Peyer's patch (tissue), 4 donors: ENCODE measurements around the gene SPHK1. TPM values are rescaled to one million over a fixed set of nuclear protein-coding genes. Genes with fewer than 3 reads are reported as not detected.
"Not testable (repeated sequence)": the region's sequence is repeated elsewhere in the genome, so short reads cannot be mapped to it uniquely, and the experiment has no call there.

Experiments
- DNase-seq, 3 donors: peaks; one replicate each; pipeline ENCODE4 v3.0.0-alpha.2; 2017 to 2019
- H3K27ac ChIP-seq, 4 donors: fragments of 200-600 bp; sonication (generic); one replicate each; pipeline ENCODE4 v1.5.1; 2016 to 2019
- H3K27me3 ChIP-seq, 2 donors: fragments of 200-600 bp; sonication (generic); one replicate each; pipeline ENCODE4 v1.5.1; 2019
- H3K36me3 ChIP-seq, 3 donors: fragments of 200-600 bp; sonication (generic); one replicate each; pipeline ENCODE4 v1.5.1; 2016 to 2019
- H3K4me1 ChIP-seq, 4 donors: fragments of 200-600 bp; sonication (generic); one replicate each; pipeline ENCODE4 v1.5.1; 2016 to 2019
- H3K4me3 ChIP-seq, 4 donors: fragments of 200-600 bp; sonication (generic); 1 replicate in 3 of 4; 2 replicates in 1 of 4; pipeline ENCODE4 v1.5.1; 2016 to 2019; ENCODE audit warnings: mild to moderate bottlenecking in 1 of 4
- H3K9me3 ChIP-seq, 4 donors: fragments of 200-600 bp; sonication (generic); one replicate each; pipeline ENCODE4 v1.5.1; 2016 to 2019; ENCODE audit warnings: mild to moderate bottlenecking in 1 of 4
- CTCF ChIP-seq, 6 experiments: fragments of 450-650 bp in 4 of 6; fragments of 200-600 bp in 2 of 6; sonication (generic) in 1 of 6; IDR thresholded peaks; one replicate each; pipeline ENCODE4 v1.5.1; 2017 to 2019; ENCODE audit warnings: antibody characterized with exemption in 6 of 6, mild to moderate bottlenecking in 3 of 6, moderate library complexity in 1 of 6
- POLR2A ChIP-seq, 2 donors: fragments of 450-650 bp; IDR thresholded peaks; one replicate each; pipeline ENCODE4 v1.5.1; 2017; ENCODE audit warnings: antibody characterized with exemption in 2 of 2, mild to moderate bottlenecking in 2 of 2, moderate library complexity in 2 of 2
- total RNA-seq, 4 donors: library from RNA; depleted of rRNA; stranded (reverse); fragments of >200 nt; gene quantifications; one replicate each; pipeline ENCODE4 v1.1.0, GENCODE V29; 2016

The SPHK1 gene
- total RNA-seq, 4 donors from 2014 or later: 0.53 to 5.9 (median 3.8) TPM

DNA sequence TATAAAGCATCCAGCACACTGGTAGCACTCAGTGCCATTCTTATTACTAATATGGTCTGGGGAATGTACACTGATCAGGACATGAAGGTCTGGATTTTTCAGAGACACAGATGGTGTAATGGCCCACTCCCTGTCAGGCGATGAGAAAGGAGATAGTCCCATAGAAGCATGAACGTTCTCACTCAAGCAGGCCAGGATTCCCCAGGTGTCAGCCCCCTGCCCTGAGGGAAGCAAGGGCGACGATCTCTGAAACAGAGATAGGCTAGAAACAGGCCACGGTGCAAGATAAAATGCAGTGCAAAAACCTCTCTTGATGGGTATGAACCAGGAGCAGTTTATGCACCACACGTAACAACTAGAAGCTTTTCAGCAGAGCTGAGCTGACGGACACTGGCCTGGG is 41.3 kb upstream of the SPHK1 start:
- Histone ChIP-seq H3K27me3 (no peaks in the 10 kb centered on the region), H3K4me3 (no peak overlapping the region), H3K9me3 (no peaks in the 10 kb centered on the region), H3K27ac (no peak overlapping the region), H3K36me3 (peaks cover 0 to 62% (median 0%) of the 10 kb centered on the region in 3 donors), H3K4me1 (no peaks in the 10 kb centered on the region)
- DNase-seq: no peak
- TF ChIP-seq CTCF (IDR thresholded peaks at IDR 0.05) (no peak), POLR2A (IDR thresholded peaks at IDR 0.05) (no peak)

DNA sequence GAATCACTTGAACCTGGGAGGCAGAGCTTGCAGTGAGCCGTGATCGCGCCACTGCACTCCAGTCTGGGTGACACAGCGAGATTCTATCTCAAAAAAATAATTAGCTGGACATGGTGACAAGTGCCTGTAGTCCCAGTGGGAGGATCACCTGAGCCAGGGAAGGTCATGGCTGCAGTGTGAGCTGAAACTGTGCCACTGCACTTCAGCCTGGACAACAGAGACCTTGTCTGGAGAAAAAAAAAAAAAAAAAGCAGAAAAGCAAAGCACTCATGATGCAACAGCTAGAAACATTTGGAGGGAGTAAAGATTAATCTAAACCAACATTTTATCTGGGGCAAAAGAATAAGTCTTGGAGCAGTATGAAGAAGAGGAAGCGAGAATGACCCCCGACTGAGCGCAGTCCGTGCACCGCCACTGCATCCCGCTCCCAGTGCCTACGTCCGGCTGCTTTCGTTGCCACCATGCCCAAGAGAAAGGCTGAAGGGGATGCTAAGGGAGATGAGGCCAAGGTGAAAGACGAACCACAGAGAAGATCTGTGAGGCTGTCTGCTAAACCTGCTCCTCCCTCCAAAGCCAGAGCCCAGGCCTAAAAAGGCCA is 38.9 kb upstream of the SPHK1 start:
- peaks cover 0 to 64% (median 0%) of the 10 kb centered on the region in 3 donors for H3K36me3 ChIP-seq

DNA sequence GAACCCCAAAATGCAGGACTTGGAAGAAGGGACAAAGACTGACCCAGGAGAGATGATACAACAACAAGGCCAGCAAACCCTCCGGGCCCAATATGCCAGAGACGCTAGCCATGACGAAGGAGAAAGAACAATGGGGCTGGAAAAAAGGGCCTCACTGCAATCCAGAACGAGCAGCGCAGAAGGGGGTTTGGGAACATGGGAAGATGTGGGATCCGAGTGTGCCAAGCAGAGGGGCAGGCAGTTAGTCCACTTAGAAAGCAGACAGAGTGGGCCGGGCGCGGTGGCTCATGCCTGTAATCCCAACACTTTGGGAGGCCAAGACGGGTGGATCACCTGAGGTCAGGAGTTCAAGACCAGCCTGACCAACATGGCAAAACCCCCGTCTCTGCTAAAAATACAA is 37.5 kb upstream of the SPHK1 start:
- not testable (repeated sequence) for DNase-seq, H3K27me3 ChIP-seq, H3K27ac ChIP-seq, H3K4me1 ChIP-seq, H3K4me3 ChIP-seq, H3K9me3 ChIP-seq
- peaks cover 0 to 57% (median 0%) of the 10 kb centered on the region in 3 donors for H3K36me3 ChIP-seq

More for the DNA sequence above, 38.9 kb upstream of the SPHK1 start:
- no peaks in the 10 kb centered on the region for H3K4me1 ChIP-seq
- no peak overlapping the region for H3K4me3 ChIP-seq
- H3K9me3 ChIP-seq: no peaks in the 10 kb centered on the region
- no peak for TF ChIP-seq POLR2A (IDR thresholded peaks at IDR 0.05)
- no peak for TF ChIP-seq CTCF (IDR thresholded peaks at IDR 0.05)
- no peaks in the 10 kb centered on the region for H3K27me3 ChIP-seq
- no peak overlapping the region for H3K27ac ChIP-seq
- no peak for DNase-seq

- Histone ChIP-seq H3K36me3 (peaks cover 0 to 28% (median 0%) of the 10 kb centered on the region in 3 donors), H3K27ac (no peak overlapping the region), H3K9me3 (no peaks in the 10 kb centered on the region), H3K27me3 (no peaks in the 10 kb centered on the region), H3K4me3 (no peak overlapping the region), H3K4me1 (peaks cover 0 to 16% (median 0%) of the 10 kb centered on the region in 4 donors)
- DNase-seq: no peak
- TF ChIP-seq CTCF (IDR thresholded peaks at IDR 0.05) (no peak), POLR2A (IDR thresholded peaks at IDR 0.05) (no peak)
Measured at GRCh38 chr17:76350463-76350862, 33.9 kb upstream of the SPHK1 start.

- no peak overlapping the region for H3K4me3 ChIP-seq
Measured at GRCh38 chr17:76351526-76352071, 32.8 kb upstream of the SPHK1 start.

More at GRCh38 chr17:76351526-76352071, 32.8 kb upstream of the SPHK1 start:
- no peak for DNase-seq
- Histone ChIP-seq H3K4me1 (peaks cover 0 to 16% (median 0%) of the 10 kb centered on the region in 4 donors), H3K27me3 (no peaks in the 10 kb centered on the region), H3K27ac (no peak overlapping the region), H3K9me3 (no peaks in the 10 kb centered on the region), H3K36me3 (peaks cover 0 to 17% (median 0%) of the 10 kb centered on the region in 3 donors)
- TF ChIP-seq CTCF (IDR thresholded peaks at IDR 0.05): no peak
- no peak for TF ChIP-seq POLR2A (IDR thresholded peaks at IDR 0.05)
